HG03457 (cell line): ENCODE results near the gene SLC1A3.
"Not testable (repeated sequence)": the region's sequence is repeated elsewhere in the genome, so short reads cannot be mapped to it uniquely, and the experiment has no call there.

ENCODE experiments used
- ATAC-seq: cut with Tn5 transposase; IDR thresholded peaks from one replicate; pipeline ENCODE4 v1.9.1; 2021; ENCODE audit warnings: moderate number of reproducible peaks; ENCODE audit not compliant: unreplicated experiment

The SLC1A3 gene

GRCh38 chr5:36606428-36607113 lies at the start of gene SLC1A3:
Gene SLC1A3, plus strand, starts transcription at chr5:36606606. Its CDS starts 1,818 bp downstream, at chr5:36608424.
- peak; percentile 83 for ATAC-seq

- ATAC-seq, result no peak
Measured at GRCh38 chr5:36558641-36559040, 47.8 kb upstream of the SLC1A3 start.

GRCh38 chr5:36561601-36562000 lies 44.8 kb upstream of the SLC1A3 start:
- ATAC-seq, result no peak

- ATAC-seq, result no peak
Measured at GRCh38 chr5:36569491-36569890, 36.9 kb upstream of the SLC1A3 start.

- ATAC-seq, result no peak
Measured at GRCh38 chr5:36570301-36571095, 35.9 kb upstream of the SLC1A3 start.

- no peak for ATAC-seq
Measured at GRCh38 chr5:36571401-36572042, 34.9 kb upstream of the SLC1A3 start.

GRCh38 chr5:36573438-36573837 lies 33.0 kb upstream of the SLC1A3 start:
- ATAC-seq, result no peak

GRCh38 chr5:36575361-36575781 lies 31.0 kb upstream of the SLC1A3 start:
- no peak for ATAC-seq

GRCh38 chr5:36576721-36577120 lies 29.7 kb upstream of the SLC1A3 start:
- no peak for ATAC-seq

- ATAC-seq, result not testable (repeated sequence)
Measured at GRCh38 chr5:36579858-36580257, 26.5 kb upstream of the SLC1A3 start.

GRCh38 chr5:36581070-36581469 lies 25.3 kb upstream of the SLC1A3 start:
- no peak for ATAC-seq

GRCh38 chr5:36584009-36584875 lies 22.2 kb upstream of the SLC1A3 start:
- ATAC-seq, result no peak

- ATAC-seq, result no peak
Measured at GRCh38 chr5:36585701-36586100, 20.7 kb upstream of the SLC1A3 start.

- ATAC-seq, result no peak
Measured at GRCh38 chr5:36587354-36587753, 19.1 kb upstream of the SLC1A3 start.

- ATAC-seq, result not testable (repeated sequence)
Measured at GRCh38 chr5:36589735-36590134, 16.7 kb upstream of the SLC1A3 start.

GRCh38 chr5:36590513-36591286 lies 15.7 kb upstream of the SLC1A3 start:
- ATAC-seq, result no peak

GRCh38 chr5:36593867-36594266 lies 12.5 kb upstream of the SLC1A3 start:
- ATAC-seq, result no peak

GRCh38 chr5:36596247-36596646 lies 10.2 kb upstream of the SLC1A3 start:
- ATAC-seq, result no peak

GRCh38 chr5:36596756-36597155 lies 9.7 kb upstream of the SLC1A3 start:
- no peak for ATAC-seq

- no peak for ATAC-seq
Measured at GRCh38 chr5:36598045-36598444, 8.4 kb upstream of the SLC1A3 start.
